ENCODE measurements around the gene SIGLEC10.
"Not testable (repeated sequence)": the region's sequence is repeated elsewhere in the genome, so short reads cannot be mapped to it uniquely, and the experiment has no call there.

Gene SIGLEC10

DNA sequence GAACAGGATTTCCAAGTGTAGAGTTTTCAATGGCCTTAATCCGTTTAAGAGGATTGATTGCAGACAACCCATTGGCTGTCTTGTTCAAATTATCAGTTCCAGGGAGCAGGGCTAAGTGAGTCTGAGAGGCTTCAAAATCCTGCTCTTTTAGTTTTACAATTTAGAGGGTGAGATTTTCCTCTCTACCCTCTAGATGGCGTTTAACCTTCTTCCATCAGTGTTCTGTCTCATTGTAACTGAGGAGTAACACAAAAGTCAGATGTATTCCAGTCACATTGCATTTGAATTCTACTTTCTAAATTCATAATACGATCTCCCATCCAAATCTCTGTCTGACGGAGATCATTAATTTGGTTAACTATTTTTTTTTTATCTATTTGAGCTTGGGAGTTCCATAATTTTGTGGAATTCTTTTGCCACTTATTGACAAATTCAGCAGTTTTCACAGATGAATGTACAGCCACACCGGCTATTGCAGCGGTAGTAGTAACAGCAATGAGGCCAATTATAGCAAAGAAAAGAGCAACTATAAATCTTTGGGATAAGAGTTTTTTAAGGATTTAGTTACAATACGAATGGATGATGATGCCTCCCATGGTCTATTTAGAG lies 19.2 kb downstream of the SIGLEC10 start:
- DNase-seq: no peak

DNA sequence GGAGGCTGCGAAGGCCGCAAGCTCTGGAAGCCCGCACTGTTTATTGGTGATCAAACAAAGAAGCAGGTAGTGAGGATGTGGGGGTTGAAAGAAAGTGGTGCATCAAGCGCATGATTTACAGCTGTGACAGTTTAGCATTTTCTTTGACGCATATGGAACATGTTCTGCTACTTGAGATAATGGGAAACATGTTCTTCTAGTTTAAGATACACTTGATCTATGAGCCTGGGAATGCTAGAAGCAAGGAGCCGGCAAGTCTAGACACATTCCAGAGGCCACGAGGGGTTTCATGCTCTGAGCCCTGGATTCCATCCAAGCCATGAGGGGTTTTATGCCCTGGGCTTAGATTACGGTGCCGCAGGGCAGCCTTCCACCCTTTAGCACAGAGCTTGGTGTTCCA lies 20.0 kb downstream of the SIGLEC10 start:
- not testable (repeated sequence) for H3K4me1 ChIP-seq; H3K9me3 ChIP-seq; DNase-seq; H3K27me3 ChIP-seq; H3K36me3 ChIP-seq; H3K4me3 ChIP-seq (ENCODE audit: low read depth, low read length)

More for the DNA sequence above, 19.2 kb downstream of the SIGLEC10 start:
- H3K4me1 ChIP-seq: no peaks in the 10 kb centered on the region
- no peaks in the 10 kb centered on the region for H3K9me3 ChIP-seq
- H3K27me3 ChIP-seq: no peaks in the 10 kb centered on the region
- H3K36me3 ChIP-seq: no peaks in the 10 kb centered on the region
- TF ChIP-seq, protein P1, sequence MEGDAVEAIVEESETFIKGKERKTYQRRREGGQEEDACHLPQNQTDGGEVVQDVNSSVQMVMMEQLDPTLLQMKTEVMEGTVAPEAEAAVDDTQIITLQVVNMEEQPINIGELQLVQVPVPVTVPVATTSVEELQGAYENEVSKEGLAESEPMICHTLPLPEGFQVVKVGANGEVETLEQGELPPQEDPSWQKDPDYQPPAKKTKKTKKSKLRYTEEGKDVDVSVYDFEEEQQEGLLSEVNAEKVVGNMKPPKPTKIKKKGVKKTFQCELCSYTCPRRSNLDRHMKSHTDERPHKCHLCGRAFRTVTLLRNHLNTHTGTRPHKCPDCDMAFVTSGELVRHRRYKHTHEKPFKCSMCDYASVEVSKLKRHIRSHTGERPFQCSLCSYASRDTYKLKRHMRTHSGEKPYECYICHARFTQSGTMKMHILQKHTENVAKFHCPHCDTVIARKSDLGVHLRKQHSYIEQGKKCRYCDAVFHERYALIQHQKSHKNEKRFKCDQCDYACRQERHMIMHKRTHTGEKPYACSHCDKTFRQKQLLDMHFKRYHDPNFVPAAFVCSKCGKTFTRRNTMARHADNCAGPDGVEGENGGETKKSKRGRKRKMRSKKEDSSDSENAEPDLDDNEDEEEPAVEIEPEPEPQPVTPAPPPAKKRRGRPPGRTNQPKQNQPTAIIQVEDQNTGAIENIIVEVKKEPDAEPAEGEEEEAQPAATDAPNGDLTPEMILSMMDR (IDR thresholded peaks at IDR 0.05; ENCODE audit: low read depth, low read length): peak; percentile 66
- H3K4me3 ChIP-seq (ENCODE audit: low read depth, low read length): no peak overlapping the region

DNA sequence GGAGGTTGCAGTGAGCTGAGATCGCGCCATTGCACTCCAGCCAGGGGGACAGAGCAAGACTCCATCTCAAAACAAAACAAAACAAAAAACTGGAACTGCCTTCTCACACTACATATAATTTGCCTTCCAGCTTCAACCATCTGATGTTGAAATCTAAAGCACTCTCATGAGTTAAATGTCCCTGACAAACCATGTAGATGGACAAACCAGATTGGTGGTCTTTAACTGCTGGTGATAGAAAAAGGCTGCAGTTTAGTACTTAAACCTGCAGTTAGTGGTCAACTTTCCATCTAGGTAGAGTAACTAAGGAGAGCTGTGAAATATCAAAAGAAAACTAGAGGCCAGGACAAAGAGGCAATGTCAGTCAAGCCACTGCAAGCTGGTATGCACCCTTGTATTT lies 21.3 kb downstream of the SIGLEC10 start:
- no peaks in the 10 kb centered on the region for H3K36me3 ChIP-seq
- no peaks in the 10 kb centered on the region for H3K4me1 ChIP-seq
- H3K27me3 ChIP-seq: no peaks in the 10 kb centered on the region
- H3K9me3 ChIP-seq: no peaks in the 10 kb centered on the region
- no peak for DNase-seq
- no peak overlapping the region for H3K4me3 ChIP-seq (ENCODE audit: low read depth, low read length)
- TF ChIP-seq, protein P1 (IDR thresholded peaks at IDR 0.05; ENCODE audit: low read depth, low read length): no peak

DNA sequence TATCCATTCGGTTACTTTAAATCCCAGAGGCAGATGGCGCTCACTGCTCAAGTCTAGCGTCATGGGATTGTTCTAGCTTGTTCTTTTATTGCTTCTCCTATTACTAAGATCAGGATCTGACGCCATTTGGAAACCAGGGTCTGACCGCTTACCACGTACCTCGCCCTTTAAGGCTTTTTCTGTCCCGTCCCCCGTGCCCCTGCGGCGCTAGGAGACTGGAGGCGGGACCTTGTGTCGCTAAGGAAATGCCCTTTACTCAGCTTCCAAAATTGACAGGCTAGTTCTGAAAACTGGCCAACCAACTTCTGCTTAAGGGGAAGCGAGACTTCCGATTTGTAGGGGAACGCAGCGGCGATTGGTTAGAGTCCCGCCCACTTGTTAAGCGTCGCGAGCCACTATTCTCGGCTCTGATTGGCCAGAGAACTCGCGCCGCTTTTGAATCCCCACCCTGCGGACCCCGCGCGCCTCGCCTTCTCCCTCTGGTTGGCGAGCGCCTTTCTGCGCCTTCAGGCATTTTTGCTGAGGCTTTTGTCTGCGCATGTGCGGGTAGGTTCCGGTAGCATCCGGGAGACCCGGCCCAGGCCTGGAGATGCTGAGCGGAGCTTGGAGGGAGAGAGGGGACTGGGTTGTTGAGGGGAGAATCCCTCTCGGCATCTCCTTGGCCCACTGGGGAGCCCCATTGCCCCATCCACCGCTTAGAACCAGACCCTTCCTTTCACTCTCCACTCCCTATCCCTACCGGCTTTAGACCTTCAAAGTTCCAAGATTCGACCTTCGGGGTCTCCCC lies 23.2 kb downstream of the SIGLEC10 start:
- TF ChIP-seq, protein P1 (IDR thresholded peaks at IDR 0.05; ENCODE audit: low read depth, low read length): no peak
- H3K36me3 ChIP-seq: no peaks in the 10 kb centered on the region
- peak; percentile 96 for DNase-seq
- H3K9me3 ChIP-seq: no peaks in the 10 kb centered on the region
- no peaks in the 10 kb centered on the region for H3K27me3 ChIP-seq
- H3K4me3 ChIP-seq (ENCODE audit: low read depth, low read length): peak overlapping the region; percentile 57
- no peaks in the 10 kb centered on the region for H3K4me1 ChIP-seq

DNA sequence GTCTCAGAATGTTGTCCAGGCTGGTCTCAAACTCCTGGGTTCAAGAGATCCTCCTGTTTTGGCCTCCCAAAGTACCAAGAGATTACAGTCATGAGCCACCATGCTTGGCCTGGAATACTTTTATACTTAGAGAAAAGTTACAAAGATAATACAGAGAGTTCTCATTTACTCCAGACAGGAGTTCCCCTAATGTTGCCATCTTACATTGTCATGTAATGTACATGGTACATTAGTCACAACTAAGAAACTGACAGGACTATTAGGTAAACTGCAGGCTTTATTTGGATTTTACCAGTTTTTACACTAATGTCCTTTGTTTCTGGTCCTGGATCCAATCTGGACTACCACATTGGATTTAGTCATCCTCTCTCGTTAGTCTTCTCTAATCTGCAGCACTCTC lies 24.7 kb downstream of the SIGLEC10 start:
- no peak for DNase-seq
- no peaks in the 10 kb centered on the region for H3K9me3 ChIP-seq
- H3K27me3 ChIP-seq: no peaks in the 10 kb centered on the region
- TF ChIP-seq, protein P1 (IDR thresholded peaks at IDR 0.05; ENCODE audit: low read depth, low read length): no peak
- no peaks in the 10 kb centered on the region for H3K36me3 ChIP-seq
- no peaks in the 10 kb centered on the region for H3K4me1 ChIP-seq
- no peak overlapping the region for H3K4me3 ChIP-seq (ENCODE audit: low read depth, low read length)

DNA sequence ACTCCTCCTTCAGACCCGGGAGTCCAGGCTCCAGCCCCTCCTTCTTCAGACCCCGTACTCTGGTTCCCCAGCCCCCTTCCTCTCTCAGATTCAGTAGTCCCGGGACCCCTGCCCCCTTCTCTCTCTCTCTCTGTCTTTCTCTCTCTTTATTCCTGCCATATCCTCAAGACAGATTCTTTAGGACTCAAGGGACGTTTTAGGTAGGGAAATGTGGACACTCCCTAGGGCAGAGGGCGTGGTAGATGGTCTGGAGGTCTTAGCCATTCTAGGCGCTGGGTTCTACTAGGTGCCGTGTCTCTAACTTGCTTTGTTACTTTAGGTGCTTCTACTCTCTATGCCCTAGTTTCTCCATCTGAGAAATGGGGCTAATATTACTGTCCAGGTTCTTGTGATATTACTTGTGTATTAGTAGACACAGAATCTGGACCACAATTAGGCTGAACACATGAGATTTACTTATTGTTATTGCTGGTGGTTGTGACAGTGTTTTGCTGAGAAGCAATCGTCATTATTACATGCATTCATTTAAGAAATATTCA lies 26.3 kb downstream of the SIGLEC10 start:
- no peaks in the 10 kb centered on the region for H3K4me1 ChIP-seq
- TF ChIP-seq, protein P1 (IDR thresholded peaks at IDR 0.05; ENCODE audit: low read depth, low read length): no peak
- no peak for DNase-seq
- H3K36me3 ChIP-seq: no peaks in the 10 kb centered on the region
- H3K4me3 ChIP-seq (ENCODE audit: low read depth, low read length): no peak overlapping the region
- no peaks in the 10 kb centered on the region for H3K9me3 ChIP-seq
- no peaks in the 10 kb centered on the region for H3K27me3 ChIP-seq

Data from BE2C (cell line).